ENCODE results near the gene EFR3B.

EFR3B gene

DNA sequence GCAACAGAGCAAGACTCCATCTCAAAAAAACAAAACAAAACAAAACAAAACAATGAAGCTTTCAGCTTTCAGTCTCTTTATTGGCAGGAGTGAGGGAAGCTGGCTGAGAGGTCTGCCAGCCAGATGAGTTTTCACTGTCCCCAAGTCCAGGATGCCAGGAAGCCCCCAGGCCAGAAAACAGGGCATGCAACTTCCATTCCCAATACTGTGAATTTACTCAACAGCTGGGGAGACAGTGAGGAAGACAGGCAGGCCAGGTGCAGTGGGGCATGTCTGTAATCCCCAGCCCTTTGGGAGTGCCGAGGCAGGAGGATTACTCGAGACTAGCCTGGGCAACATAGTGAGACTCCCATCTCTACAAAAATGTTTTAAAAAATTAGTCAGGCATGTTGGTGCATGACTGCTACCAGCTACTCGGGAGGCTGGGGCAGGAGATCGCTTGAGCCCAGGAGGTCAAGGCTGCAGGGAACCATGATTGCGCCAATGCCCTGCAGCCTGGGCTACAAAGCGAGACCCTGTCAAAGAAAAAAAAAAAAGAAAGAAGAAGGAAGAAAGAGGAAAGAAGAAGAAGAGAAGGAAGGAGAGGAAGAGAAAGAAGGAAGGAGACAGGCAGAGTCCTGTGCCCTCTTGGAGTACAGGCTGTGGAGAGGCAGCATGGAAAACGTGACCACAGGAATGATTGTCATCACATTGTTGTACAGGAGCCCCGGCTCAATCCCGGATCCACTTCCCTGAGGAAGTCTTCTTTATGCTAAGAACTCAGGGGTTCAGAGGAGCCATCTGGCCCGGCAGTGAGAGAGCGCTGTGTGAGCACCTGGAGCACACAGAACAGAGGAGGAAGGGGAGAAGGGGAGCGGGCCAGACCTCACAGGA, 155.7 kb downstream of the EFR3B start:
- DNase-seq, result no peak

- DNase-seq, result no peak
These were observed 156.3 kb downstream of the EFR3B start for GRCh38 chr2:25198209-25198525.

DNA sequence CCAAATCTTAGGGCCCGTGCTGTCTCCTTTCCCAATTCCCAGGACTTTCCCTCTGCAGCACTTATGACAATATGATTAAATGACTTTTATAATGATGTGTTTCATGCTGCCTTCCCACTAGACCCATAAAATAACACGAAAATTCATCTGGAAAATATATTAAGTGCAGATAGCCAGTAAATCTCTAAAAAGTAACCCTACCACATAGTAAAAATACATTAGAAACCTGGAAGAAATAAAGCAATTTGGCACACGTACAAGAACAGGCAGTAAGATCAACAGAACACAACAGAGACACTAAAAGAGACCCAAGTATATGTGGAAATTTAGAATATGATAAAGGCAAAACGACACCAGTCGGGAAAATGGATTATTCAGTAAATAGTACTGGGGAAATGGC, 156.7 kb downstream of the EFR3B start:
- DNase-seq, result no peak

- DNase-seq, result no peak
These were observed 159.4 kb downstream of the EFR3B start for GRCh38 chr2:25201265-25201664.

DNA sequence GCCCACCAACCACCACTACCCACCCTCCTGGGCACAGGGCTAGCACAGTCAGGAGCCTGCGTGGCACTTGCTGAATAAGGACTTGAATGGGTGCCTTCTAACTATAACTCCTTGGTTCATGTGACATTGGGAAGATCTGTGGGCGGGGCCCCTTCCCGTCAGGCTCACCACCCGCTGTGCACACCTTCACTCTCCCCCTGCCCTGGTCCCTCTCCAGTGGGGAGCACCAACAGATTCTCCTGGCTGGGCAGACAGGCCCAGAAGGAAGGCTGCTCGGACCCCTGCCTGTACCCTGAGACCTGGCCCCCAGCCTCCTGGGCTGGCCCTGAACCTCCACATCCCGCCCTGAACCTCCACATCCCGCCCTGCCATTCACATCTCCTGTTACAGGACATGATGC, 159.9 kb downstream of the EFR3B start:
- no peak for DNase-seq

DNA sequence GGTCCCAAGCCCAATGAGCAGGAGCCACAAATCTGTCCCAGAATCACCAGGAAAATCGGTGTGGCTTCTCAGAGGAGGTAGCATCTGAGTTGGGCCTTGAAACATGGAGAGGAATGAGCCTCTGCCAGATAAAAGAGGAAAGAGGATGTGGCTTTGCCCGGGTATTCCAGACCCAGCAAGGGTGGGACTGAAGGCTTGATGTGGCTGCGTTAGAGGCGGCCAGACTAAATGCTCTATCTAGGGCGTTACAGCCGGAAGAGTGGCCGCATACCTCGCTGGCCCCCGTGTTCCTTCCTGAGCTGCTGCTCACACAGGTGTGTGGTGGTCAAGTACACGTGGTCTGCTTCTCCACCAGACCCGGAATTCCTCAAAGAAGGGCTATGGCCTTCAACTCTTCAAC, 160.4 kb downstream of the EFR3B start:
- no peak for DNase-seq

- no peak for DNase-seq
These were observed 162.4 kb downstream of the EFR3B start for GRCh38 chr2:25204190-25204838.

DNA sequence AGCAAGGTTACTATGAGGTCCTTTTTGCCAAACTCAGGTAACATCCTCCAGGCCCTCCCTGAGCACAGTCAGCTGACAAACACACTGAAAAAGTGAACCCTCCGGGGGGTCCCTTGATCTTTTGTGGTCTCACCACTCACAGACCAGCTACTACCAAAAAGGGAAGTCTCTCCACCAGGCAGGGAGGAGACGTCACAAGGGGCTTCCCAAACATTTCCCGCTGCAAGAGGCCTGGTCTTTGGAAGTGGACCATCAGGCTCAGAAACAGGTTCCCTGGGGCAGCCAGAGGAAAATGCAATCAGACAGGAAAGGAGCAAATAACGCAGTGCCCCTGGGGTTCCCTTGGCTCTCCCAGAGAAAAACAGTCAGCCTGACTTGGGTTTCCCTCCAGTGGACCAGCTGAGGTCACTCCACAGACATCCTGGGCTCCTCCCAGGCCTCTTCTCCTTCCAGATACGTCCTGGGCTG, 165.2 kb downstream of the EFR3B start:
- no peak for DNase-seq

Data from CD4-positive, alpha-beta T cell treated with Interleukin-4 for 4 hours (primary cell).